Stomach (tissue), 9 donors: ENCODE data around the gene TMEM176A. TPM values are rescaled to one million over a fixed set of nuclear protein-coding genes. Genes with fewer than 3 reads are reported as not detected.

Source experiments
- DNase-seq, 2 donors: peaks; one replicate each; pipeline versions ENCODE4 v3.0.0 to v3.0.0-alpha.2; 2013 to 2019
- H3K27ac ChIP-seq, 5 donors: fragments of 200-600 bp in 4 of 5; sonication (generic) in 4 of 5; one replicate each; pipeline ENCODE4 v1.5.1; 2013 to 2019; ENCODE audit warnings: mild to moderate bottlenecking in 1 of 5, moderate library complexity in 1 of 5
- H3K27me3 ChIP-seq, 3 donors: fragments of 200-600 bp; sonication (generic); one replicate each; pipeline ENCODE4 v1.5.1; 2017 to 2019; ENCODE audit warnings: mixed run types in 1 of 3
- H3K36me3 ChIP-seq, 4 donors: fragments of 200-600 bp; sonication (generic); 1 replicate in 3 of 4; 2 replicates in 1 of 4; pipeline ENCODE4 v1.5.1; 2016 to 2019
- H3K4me1 ChIP-seq, 4 donors: fragments of 200-600 bp; sonication (generic); one replicate each; pipeline ENCODE4 v1.5.1; 2016 to 2019
- H3K4me3 ChIP-seq, 4 donors: fragments of 200-600 bp; sonication (generic) in 3 of 4; one replicate each; pipeline ENCODE4 v1.5.1; 2016 to 2019; ENCODE audit warnings: mild to moderate bottlenecking in 1 of 4
- H3K9me3 ChIP-seq, 4 donors: fragments of 200-600 bp; sonication (generic); one replicate each; pipeline ENCODE4 v1.5.1; 2016 to 2019
- CTCF ChIP-seq, 7 experiments: fragments of 450-650 bp in 4 of 7; fragments of 200-600 bp in 3 of 7; sonication (generic) in 3 of 7; IDR thresholded peaks; one replicate each; pipeline ENCODE4 v1.5.1; 2016 to 2019; ENCODE audit warnings: antibody characterized with exemption in 7 of 7, control low read depth in 2 of 7, mild to moderate bottlenecking in 1 of 7
- EP300 ChIP-seq: sonication (generic); formaldehyde crosslinking; IDR thresholded peaks from one replicate; pipeline ENCODE4 v1.6.1; 2017; ENCODE audit warnings: antibody characterized with exemption
- POLR2A ChIP-seq, 4 donors: fragments of 450-650 bp; IDR thresholded peaks; one replicate each; pipeline ENCODE4 v1.6.1; 2016; ENCODE audit warnings: antibody characterized with exemption in 4 of 4, control low read depth in 2 of 4, mild to moderate bottlenecking in 1 of 4, moderate library complexity in 1 of 4
- POLR2AphosphoS5 ChIP-seq, 3 donors: sonication (generic); formaldehyde crosslinking; IDR thresholded peaks; one replicate each; pipeline ENCODE4 v1.6.1; 2016; ENCODE audit warnings: antibody characterized with exemption in 3 of 3
- WGBS, 5 donors: extraction: QIAGEN DNeasy Blood & Tissue Kit in 3 of 5; methylation state at CpG; one replicate each; pipeline versions ENCODE4 v1.1.5 to v1.1.7; 2013 to 2018; 5-methylcytosine and 5-hydroxymethylcytosine counted together
- intact Hi-C: fragments of 100-400 bp; cut with DNase I; formaldehyde crosslinking; loops from one replicate; pipeline ENCODE4 v1.15.1; 2023; ENCODE audit warnings: low total_unique reads
- polyA plus RNA-seq, 3 donors: library from polyadenylated mRNA; stranded (reverse); fragments of 200-250 nt; gene quantifications; one replicate each; pipeline ENCODE4 v1.2.3, GENCODE V29; 2013
- total RNA-seq, 5 donors: library from RNA; depleted of rRNA; stranded (reverse); fragments of >200 nt; gene quantifications; one replicate each; pipeline versions ENCODE4 v1.1.0 to v1.2.3, GENCODE V29; 2014 to 2016
- donor health status: healthy with polysubstance abuse.
- donor health status: Bipolar disorder and iron deficiency.
- donor health status: healthy.

The TMEM176A gene
- total and polyA plus RNA-seq, 8 donors = 14.7 to 116 (median 38.9) TPM

DNA sequence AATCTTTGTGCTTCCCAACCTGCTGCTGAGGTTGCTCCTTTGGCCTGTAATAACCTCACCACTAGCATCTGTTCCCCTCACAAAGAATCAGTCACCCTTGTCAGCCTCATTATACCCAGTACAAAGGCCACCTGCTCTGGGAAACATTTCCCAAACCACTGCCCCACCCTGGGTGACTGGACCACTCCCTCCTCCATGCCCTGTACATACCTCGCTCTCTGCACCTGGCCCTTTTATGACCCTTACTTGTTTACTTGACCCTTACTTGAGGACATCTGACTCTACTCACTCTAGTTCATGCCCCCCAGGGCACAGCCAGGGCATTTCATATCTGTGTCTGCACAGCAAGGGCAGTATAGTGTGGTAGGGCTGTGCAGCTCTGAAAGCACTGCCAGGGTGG lies 30.4 kb downstream of the TMEM176A start:
- intact Hi-C loops = no loop called here
- TF ChIP-seq CTCF (IDR thresholded peaks at IDR 0.05) (no peak), POLR2A (IDR thresholded peaks at IDR 0.05) (no peak), EP300 (no peak)
- H3K27me3 ChIP-seq = peaks cover 0 to 12% (median 0%) of the 10 kb centered on the region in 3 donors
- WGBS, 5 donors = 19 to 60% (median 35%) methylated on average over 1 of the region's 1 CpG
- no peak overlapping the region for H3K27ac ChIP-seq
- no peaks in the 10 kb centered on the region for H3K36me3 ChIP-seq
- no peaks in the 10 kb centered on the region for H3K9me3 ChIP-seq
- no peak overlapping the region for H3K4me3 ChIP-seq
- H3K4me1 ChIP-seq = peaks cover 0 to 5% (median 0%) of the 10 kb centered on the region in 4 donors
- DNase-seq = peak in 1 of 2 donors; percentile 64

- intact Hi-C loops = no loop called here
- H3K4me1 ChIP-seq = no peaks in the 10 kb centered on the region
- peaks cover 0 to 16% (median 0%) of the 10 kb centered on the region in 3 donors for H3K27me3 ChIP-seq
- no peaks in the 10 kb centered on the region for H3K9me3 ChIP-seq
- no peak overlapping the region for H3K4me3 ChIP-seq
- TF ChIP-seq CTCF (IDR thresholded peaks at IDR 0.05) = no peak
- no peak for TF ChIP-seq POLR2A (IDR thresholded peaks at IDR 0.05)
- TF ChIP-seq EP300 = no peak
- no peak for TF ChIP-seq POLR2AphosphoS5 (IDR thresholded peaks at IDR 0.05)
- peak in 1 of 2 donors; percentile 37 for DNase-seq
- H3K27ac ChIP-seq = no peak overlapping the region
- H3K36me3 ChIP-seq = no peaks in the 10 kb centered on the region
- WGBS, 5 donors = 56 to 88% (median 65%) methylated on average over 1 of the region's 1 CpG
Measured at GRCh38 chr7:150831851-150832250, 31.3 kb downstream of the TMEM176A start.

DNA sequence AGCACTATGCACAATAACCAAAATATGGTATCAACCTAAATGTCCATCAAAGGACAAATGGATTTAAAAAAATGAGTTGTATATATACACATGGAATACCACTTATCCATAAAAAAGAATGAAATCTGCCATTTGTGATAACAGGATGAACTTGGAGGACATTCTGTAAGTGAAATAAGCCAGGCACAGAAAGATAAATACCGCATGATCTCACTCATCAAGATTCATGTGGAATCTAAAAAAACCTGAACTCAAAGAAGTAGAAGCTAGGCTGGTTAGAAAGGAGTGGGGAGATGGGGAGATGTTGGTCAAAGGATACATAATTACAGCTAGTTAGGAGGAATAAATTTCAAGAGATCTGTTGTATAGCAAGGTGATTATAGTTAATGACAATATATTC lies 34.5 kb downstream of the TMEM176A start:
- H3K9me3 ChIP-seq = no peaks in the 10 kb centered on the region
- H3K27me3 ChIP-seq = peaks cover 0 to 16% (median 0%) of the 10 kb centered on the region in 3 donors
- no peak overlapping the region for H3K27ac ChIP-seq
- no peaks in the 10 kb centered on the region for H3K4me1 ChIP-seq
- DNase-seq = no peak
- 67 to 93% (median 78%) methylated on average over 1 of the region's 1 CpG for WGBS, 5 donors
- intact Hi-C loops = no loop called here
- TF ChIP-seq POLR2A (IDR thresholded peaks at IDR 0.05) (no peak), CTCF (IDR thresholded peaks at IDR 0.05) (no peak), POLR2AphosphoS5 (IDR thresholded peaks at IDR 0.05) (no peak), EP300 (no peak)
- no peak overlapping the region for H3K4me3 ChIP-seq
- no peaks in the 10 kb centered on the region for H3K36me3 ChIP-seq

DNA sequence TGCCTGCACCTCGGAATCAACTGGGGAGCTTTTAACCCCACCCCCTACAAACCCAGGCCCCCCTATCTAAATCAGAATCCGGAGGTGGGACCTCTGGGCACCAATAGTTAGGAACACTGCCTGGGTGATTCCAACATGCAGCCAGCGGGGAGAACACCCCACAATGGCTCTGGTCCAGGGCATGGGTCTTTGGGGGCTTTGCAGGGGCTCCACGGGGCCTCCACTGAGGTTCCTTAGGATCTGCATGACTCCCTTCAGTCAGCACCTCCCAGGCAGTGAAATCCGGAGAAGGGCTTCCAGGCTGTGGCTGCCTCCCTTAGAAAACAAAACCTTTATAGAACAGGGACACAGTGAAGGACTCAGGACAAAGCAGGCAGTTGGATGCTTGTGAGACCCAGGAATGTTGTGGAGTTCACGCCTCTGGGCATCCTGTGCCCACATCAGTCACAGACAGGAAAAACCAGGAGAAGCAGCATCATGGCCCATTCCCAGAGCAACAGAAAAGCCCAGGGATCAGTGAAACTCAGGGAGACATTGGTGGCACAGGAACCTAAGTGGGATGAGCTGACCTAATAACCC lies 35.2 kb downstream of the TMEM176A start:
- Histone ChIP-seq H3K27ac (no peak overlapping the region), H3K4me3 (no peak overlapping the region), H3K9me3 (no peaks in the 10 kb centered on the region), H3K4me1 (no peaks in the 10 kb centered on the region), H3K27me3 (peaks cover 0 to 16% (median 0%) of the 10 kb centered on the region in 3 donors), H3K36me3 (no peaks in the 10 kb centered on the region)
- 65 to 78% (median 77%) methylated on average over 6 of the region's 6 CpGs for WGBS, 5 donors
- intact Hi-C loops = no loop called here
- TF ChIP-seq POLR2AphosphoS5 (IDR thresholded peaks at IDR 0.05) = no peak
- no peak for TF ChIP-seq POLR2A (IDR thresholded peaks at IDR 0.05)
- no peak for TF ChIP-seq CTCF (IDR thresholded peaks at IDR 0.05)
- no peak for TF ChIP-seq EP300
- no peak for DNase-seq
